Activated CD8-positive, alpha-beta memory T cell treated with anti-CD3 and anti-CD28 coated beads for 36 hours (primary cell): Measurements from ENCODE around the gene TMEM248. TPM values are rescaled to one million over a fixed set of nuclear protein-coding genes. Genes with fewer than 3 reads are reported as not detected.
"Not testable (repeated sequence)": the region's sequence is repeated elsewhere in the genome, so short reads cannot be mapped to it uniquely, and the experiment has no call there.

Experiments used
- CTCF ChIA-PET: fragments of 350-600 bp; sonication (Branson Sonifier 250); formaldehyde crosslinking; loops from one replicate; lab custom pipeline; 2021; ENCODE audit warnings: antibody characterized with exemption; lab: Charles Lee
- POLR2A ChIA-PET: fragments of 350-600 bp; sonication (Branson Sonifier 250); formaldehyde crosslinking; loops from one replicate; lab custom pipeline; 2021; ENCODE audit warnings: antibody characterized with exemption; lab: Charles Lee
- total RNA-seq, 2 experiments: library from RNA; stranded (reverse); gene quantifications; one replicate each; pipeline ENCODE4 v1.2.3, GENCODE V29; 2021

Gene TMEM248, protein sequence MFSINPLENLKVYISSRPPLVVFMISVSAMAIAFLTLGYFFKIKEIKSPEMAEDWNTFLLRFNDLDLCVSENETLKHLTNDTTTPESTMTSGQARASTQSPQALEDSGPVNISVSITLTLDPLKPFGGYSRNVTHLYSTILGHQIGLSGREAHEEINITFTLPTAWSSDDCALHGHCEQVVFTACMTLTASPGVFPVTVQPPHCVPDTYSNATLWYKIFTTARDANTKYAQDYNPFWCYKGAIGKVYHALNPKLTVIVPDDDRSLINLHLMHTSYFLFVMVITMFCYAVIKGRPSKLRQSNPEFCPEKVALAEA
- total RNA-seq: 10 to 100 TPM; 83.2 to 85.2 TPM

DNA sequence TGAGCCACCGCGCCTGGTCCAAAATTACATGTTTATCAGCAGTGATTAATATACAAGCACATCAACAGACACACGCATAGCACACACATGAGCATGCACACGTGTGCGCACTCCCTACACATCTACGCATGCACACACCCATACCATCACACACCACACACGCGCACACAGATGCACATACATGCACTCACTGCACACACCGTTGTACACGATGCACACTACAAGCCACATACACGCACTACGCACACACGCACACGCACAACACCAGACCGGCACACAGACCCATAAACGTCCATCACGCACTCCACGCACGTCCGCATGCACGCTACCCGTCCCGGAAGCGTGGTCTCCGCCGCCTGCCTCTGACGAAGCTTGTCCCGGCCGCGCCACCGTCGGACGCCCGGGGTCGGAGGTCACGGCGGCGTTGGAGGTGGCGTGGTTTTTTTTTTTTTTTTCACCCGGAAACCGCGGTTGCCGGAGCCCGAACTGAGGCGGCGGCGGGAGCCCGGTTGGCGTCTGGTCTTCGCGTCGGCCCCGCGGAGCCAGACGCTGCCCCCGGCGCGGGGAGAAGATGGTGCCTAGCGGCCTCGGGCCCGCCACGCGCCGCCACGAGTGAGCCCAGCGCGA is at the start of gene TMEM248:
TSS of gene TMEM248 (plus strand) at position 457 of the 627 bp plus-strand sequence. CDS start 20,641 bp downstream, outside the sequence.
- ChIA-PET CTCF (interaction anchor here (0.7 kb wide), 1 partner anchor 28 kb away, joined by 5 read pairs; no protein-coding TSS in a partner anchor), POLR2A (interaction anchor here (0.5 to 1.8 kb wide), 10 partner anchors 11 to 716 kb away, joined by 3 to 13 read pairs (median 4); partner anchors contain the start of genes RABGEF1 and SBDS)

DNA sequence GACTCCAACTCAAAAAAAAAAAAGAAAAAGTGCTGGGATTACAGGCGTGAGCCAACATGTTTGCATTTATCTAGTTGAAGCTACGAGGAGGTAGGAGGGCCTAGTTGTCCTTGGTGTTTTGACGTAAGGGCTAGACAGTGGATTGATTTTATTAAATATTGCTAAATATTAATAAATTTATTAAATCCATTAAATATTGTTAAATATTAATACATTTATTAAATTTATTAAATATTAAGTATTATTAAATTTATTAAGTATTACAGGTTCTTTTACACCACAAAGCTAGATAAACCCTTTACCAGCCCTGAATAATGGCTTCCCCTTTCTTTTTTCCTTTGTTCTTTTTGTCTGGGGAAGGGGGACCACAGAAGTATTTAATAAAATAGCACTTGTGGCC is 47.5 kb upstream of the TMEM248 start:
- CTCF ChIA-PET: no interaction called here
- POLR2A ChIA-PET: no interaction called here

DNA sequence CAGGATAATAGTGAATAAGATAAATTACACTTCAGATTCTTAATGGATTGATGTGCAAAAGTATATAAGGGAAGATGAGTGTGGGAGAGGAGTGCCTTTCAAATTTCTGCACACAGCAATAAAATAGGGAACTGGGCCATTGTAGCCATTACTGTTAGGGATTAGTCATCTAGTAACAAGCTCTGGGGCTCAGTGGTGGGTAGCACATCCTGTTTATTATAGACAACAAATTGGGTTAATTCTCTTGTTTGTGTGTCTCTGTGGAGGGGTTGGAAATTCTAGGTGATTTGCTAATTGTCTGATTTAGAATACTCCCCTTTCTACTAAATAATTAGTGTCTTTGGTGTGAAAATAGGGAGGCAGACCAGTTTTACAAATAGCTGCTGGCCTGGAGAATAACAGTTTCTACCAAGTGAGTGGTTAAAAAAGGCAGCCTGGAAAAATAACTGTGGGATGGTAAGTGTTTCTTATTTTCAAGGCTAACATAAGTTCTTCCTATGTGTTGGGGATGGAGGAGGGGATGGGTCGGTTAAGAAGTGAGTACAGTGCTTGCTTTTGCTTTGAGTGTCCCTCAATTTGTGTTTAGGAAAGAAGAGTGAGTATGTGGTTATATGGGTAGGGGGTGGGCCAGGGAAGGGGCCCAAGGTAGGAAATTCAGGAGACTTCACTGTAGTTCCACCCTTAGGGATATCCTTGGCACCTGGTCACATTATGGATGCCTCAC is 43.3 kb upstream of the TMEM248 start:
- CTCF ChIA-PET: no interaction called here
- POLR2A ChIA-PET: no interaction called here

DNA sequence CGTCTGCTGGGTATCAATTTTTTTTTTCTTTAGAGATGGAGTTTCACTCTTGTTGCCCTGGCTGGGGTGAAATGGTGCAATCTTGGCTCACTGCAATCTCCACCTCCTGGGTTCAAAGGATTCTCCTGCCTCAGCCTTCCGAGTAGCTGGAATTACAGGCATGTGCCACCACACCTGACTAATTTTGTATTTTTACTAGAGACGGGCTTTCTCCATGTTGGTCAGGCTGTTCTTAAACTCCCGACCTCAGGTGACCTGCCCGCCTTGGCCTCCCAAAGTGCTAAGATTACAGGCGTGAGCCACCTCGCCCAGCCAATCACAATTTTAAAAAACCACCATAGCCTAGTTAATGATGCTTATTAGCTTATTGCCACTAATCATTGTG is 42.7 kb upstream of the TMEM248 start:
- CTCF ChIA-PET, POLR2A ChIA-PET: not testable (repeated sequence)

DNA sequence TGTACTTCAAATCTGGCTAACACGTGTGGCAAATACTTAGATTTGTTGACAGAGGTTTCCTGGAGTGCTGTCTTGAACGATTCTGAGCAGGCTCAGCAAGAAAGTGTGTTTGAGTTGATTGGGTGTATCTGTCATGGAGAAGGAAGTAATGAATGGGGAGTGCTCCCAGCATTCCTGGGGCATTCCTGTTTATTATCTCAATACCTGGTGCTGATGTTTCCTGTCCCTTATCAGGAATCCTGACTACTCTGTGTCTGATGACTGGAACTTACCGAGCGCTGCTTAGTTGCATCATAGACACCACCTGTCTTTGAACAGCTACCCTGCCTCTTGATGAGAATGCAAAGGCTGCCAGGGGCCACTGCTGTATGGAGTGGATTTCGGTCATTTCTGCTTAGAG is 41.0 kb upstream of the TMEM248 start:
- ChIA-PET POLR2A (no interaction called here), CTCF (no interaction called here)

DNA sequence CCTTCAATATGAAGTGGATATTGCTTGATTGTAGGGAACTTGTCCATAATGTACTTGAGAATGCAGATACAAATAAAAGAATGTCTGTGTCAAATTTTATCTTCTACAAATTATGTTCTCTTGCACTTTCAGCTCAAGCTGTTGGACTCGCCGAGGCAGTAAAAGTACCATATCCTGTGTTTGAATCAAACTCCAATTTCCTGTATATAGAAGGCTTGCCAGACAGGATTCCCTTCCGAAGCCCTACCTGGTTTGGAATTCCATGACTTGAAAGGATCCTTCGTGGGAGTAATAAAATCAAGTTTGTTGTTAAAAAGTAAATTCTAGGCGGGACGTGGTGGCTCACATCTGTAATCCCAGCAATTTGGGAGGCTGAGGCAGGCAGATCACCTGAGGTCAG is 40.4 kb upstream of the TMEM248 start:
- POLR2A ChIA-PET, CTCF ChIA-PET: not testable (repeated sequence)

DNA sequence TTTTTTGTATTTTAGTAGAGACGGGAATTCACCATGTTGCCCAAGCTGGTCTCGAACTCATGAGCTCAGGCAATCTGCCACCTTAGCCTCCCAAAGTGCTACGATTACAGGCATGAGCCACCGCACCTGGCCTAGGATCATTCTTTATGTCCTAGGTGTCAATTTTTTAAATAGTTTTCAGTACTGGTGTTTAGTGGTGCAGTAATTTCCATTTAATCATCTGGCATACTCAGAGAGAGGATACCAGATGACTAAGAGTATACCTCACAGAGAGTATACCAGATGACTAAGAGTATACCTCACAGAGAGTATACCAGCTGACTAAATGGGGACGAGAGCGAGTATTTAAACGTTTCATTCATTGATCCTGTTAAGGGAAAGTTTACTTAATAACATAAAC is 37.3 kb upstream of the TMEM248 start:
- ChIA-PET CTCF (no interaction called here), POLR2A (no interaction called here)

DNA sequence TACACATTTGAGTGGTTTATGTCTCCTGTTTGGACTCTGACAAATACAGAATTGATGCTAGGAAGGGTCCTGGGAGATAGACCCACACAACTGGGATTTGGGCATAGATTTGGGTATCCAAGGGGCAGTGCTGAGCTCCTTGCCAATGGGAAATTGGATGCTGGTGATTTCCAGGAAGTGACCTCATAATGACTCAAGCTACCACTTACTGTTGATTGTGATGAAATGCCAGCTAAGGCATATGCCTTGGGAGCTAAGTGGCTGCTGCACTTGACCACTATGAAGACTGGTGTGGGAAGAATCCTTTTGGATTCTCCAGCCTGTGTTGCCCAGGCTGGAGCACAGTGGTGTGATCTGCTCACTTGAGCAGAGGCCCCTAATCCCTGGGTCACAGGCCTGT is 36.5 kb upstream of the TMEM248 start:
- CTCF ChIA-PET, POLR2A ChIA-PET: not testable (repeated sequence)

DNA sequence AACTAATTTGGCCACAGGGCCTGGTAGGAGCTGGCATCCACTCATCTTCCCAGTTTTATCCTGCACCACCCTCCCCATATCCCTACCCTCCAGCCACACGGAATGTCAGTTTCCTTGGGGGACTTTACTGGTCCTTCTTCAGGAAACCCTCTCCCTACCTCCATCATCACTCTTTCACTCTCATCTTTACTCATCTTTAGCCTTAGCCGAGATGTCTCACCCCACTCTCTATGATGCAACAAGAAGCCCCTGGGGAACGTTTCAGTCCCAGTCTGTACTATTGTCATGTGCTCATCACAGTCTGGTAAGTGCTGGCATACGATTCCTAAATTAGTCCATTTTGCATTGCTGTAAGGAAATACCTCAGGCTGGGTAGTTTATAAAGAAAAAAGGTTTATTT is 34.9 kb upstream of the TMEM248 start:
- ChIA-PET POLR2A (no interaction called here), CTCF (interaction anchor here (0.6 kb wide), 1 partner anchor 173 kb away, joined by 4 read pairs; no protein-coding TSS in a partner anchor)

DNA sequence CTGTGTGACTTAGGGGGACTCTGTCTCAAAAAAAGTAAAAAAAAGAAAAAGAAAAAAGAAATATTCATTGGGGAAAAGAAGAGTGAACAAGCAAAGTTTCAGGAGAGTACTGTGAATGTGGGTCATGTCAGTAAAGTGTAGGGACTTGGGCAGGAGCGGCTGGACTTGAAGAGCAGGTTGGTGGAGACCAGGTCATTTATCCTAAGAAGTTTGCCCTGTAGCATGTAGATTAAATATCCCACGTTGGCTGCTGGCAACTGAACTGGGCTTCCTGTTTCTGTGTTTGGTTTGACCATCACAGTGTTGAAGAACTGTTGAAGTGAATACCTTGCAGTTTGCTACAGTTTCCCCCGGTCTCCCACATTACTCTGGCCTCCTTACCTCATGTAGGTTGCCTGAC is 32.8 kb upstream of the TMEM248 start:
- CTCF ChIA-PET: not testable (repeated sequence)

DNA sequence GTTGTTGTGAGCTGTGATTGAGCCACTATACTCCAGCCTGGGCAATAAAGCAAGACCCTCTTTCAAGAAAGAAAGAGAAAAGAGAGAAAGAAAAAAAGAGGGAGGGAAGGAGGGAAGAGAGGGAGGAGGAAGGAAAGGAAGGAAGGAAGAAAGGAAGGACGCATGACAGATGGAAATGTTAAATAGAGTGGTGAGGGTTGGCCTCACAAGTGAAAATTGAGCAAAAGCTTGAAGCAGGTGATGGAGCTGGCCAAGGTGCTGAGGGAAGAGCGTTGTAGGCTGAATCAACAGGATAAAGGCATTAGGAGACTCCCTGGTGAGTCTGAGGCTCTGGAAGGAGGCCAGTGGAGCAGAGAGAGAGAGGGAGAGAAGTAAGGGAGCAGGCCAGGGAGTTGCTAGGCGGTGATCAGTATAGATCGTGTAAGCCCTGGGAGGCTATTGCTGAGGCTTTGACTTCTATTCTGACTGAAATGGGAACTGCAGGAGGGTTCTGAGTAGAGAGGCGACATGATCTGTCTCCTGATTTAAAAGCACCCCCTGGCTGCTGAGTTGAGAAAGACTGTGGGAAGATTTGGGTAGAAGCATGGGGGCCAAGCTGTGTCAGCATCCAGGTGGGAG is 26.5 kb upstream of the TMEM248 start:
- ChIA-PET CTCF (interaction anchor here (0.6 kb wide), 1 partner anchor 940 kb away, joined by 3 read pairs; no protein-coding TSS in a partner anchor), POLR2A (no interaction called here)

More for the DNA sequence above, 32.8 kb upstream of the TMEM248 start:
- POLR2A ChIA-PET: interaction anchor here (0.6 kb wide), 1 partner anchor 32 kb away, joined by 4 read pairs; no protein-coding TSS in a partner anchor

DNA sequence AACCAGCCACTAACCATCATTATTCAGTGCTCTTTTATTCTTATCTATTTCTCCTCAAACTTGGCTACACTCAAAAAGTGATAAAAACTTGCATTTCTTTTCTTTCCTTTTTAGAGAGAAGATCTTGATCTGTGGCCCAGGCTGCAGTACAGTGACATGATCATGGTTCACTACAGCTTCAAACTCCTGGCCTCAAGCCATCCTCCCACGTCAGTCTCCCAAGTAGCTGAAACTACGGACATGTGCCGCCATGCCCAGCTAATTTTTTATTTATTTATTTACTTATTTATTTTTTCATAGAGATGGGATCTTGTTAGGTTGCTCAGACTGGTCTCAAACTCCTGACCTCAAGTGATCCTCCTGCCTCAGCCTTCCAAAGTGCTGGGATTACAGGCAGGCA is 24.6 kb upstream of the TMEM248 start:
- ChIA-PET CTCF (interaction anchor here (0.6 kb wide), 1 partner anchor 216 kb away, joined by 3 read pairs; no protein-coding TSS in a partner anchor), POLR2A (no interaction called here)

DNA sequence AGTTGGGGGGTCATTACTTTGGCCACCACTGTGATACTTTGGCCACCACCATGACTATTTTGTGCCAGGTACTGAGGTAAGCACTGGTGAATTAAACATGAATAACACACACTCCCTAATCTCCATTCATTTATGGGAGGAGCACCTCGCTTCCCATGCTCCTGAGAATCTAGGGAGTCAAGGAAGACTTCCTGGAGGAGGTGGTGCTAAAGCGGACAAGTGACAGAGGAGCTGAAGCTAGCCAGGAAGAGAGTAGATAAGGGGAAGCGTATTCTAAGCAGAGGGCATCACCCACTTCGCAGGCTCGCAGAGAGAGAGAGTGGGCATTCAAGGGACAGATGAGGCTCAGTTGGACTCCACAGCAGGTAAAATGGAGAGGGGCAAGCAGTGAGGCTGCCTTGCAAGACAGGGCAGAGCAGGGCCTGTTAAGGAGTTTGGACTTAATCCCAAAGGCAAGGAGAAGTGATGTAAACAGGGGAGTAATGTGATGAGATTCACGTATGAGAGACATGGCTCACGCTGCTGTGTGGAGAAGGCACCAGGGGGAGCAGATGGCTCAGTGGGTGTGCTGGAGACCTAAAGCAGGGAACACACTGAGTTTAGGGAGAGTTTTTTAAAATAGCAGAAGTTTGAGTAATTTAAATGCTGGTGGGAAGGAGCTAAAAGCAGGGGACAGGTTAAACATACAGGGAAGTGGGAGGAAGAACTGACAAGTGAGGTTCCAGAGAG is 21.3 kb upstream of the TMEM248 start:
- POLR2A ChIA-PET: no interaction called here
- CTCF ChIA-PET: interaction anchor here (0.6 kb wide), 1 partner anchor 95 kb away, joined by 3 read pairs; no protein-coding TSS in a partner anchor

DNA sequence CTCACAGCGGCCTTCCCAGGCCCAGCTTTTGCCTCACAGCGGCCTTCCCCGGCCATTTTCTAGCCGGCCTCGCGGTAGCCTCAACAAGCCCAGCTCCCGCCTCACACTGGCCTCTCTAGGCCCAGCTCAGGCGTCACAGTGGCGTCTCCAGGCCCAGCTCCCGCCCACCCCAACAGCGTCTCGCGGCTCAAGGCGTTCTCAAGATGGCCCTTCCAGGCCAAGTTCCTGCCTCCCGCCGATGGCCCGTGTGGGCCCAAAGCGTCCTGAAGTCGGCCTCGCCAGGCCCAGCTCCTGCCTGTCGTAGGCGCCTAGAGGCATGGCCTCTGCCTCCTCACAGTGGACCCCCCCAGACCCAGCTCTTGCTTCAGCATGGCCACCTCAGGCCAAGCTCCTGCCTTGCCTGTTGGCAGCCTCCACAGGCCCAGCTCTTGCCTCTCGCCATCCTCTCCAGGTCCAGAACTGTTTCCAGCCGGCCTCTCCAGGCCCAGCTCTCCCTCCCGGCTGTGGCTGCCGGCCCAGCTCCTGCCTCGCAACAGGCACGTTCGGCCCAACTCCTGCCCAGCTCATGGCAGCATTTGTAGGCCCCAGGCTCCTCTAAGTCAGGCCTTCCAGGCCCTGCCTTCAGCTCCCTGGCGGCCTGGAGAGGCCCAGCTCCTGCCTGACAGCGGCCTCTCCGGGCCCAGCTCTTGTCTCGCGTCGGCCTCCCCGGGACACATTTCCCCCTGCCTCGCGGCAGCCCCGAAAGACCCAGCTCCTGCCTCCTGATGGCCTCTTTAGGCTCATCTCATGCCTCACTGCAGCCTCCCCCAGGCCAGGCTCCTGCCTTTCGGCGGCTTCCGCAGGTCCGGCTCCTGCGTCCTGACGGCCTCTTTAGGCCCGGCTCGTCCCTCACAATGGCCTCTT is 18.8 kb upstream of the TMEM248 start:
- ChIA-PET CTCF (no interaction called here), POLR2A (no interaction called here)

DNA sequence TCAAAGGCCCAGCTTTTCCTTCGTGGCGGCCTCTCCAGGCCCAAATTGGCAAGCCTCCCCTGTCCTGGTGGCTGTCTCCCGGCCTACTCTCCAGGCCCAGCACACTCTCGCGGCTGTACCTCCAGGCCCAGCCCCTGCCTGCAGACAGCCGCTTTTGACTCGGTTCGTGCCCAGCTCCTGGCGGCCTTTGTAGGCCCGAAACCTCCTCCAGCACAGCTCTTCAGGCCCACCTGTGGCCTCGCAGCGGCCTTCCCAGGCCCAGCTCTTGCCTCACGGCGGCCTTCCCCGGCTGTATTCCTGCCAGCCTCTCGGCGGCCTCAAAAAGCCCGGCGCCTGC is 18.2 kb upstream of the TMEM248 start:
- CTCF ChIA-PET: no interaction called here
- POLR2A ChIA-PET: no interaction called here

DNA sequence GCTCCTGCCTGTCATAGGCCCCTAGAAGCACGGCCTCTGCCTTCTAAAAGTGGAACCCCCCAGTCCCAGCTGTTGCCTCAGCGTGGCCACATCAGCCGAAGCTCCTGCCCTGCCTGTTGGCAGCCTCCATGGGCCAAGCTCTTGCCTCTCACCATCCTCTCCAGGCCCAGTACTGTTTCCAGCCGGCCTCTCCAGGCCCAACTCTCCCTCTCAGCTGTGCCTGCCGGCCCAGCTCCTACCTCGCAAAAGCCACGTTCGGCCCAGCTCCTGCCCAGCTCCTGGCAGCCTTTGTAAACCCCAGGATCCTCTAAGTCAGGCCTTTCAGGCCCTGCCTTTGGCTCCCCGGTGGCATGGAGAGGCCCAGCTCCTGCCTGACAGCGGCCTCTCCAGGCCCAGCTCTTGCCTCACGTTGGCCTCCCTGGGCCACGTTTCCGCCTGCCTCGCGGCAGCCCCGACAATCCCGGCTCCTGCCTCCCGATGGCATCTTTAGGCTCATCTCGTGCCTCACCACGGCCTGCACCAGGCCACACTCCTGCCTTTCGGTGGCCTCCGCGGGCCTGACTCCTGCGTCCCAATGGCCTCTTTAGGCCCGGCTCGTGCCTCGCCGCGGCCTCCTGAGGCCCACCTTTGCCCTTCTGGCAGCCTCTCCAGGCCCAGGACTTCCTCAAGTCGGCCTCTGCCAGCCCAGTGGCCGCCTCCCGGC is 17.5 kb upstream of the TMEM248 start:
- CTCF ChIA-PET: no interaction called here
- POLR2A ChIA-PET: no interaction called here

DNA sequence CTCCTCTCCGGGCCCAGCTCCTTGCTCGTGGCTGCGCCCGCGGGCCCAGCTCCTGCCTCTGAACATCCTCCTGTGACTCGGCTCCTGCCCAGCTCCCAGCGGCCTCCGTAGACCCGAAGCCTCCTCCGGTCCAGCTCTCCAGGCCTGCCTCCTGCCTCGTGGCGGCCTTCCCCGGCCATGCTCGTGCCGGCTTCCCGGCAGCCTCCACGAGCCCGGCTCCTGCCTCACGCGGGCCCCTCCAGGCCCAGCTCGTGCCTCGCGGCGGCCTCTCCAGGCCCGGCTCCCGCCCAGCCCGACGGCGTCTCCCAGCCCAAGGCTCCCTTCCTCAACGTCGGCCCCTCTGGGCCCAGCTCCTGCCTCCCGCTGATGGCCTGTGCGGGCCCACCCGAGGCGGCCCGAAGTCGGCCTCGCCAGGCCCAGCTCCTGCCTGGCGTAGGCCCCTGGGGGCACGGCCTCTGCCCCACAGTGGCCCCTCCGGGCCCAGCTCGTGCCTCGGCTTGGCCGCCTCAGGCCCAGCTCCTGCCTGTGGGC is 16.9 kb upstream of the TMEM248 start:
- CTCF ChIA-PET: no interaction called here
- POLR2A ChIA-PET: no interaction called here
